Breast epithelium (tissue), 3 donors: ENCODE results near the gene FSTL4.

Experiments
- CTCF ChIP-seq, 3 donors: fragments of 450-650 bp; IDR thresholded peaks; one replicate each; pipeline ENCODE4 v1.5.1; 2016 to 2017; ENCODE audit warnings: antibody characterized with exemption in 3 of 3, mild to moderate bottlenecking in 3 of 3, moderate library complexity in 3 of 3
- POLR2A ChIP-seq: fragments of 450-650 bp; IDR thresholded peaks from one replicate; pipeline ENCODE4 v1.6.1; 2016; ENCODE audit warnings: antibody characterized with exemption, mild to moderate bottlenecking, moderate library complexity
- POLR2AphosphoS5 ChIP-seq, 3 donors: sonication (generic); formaldehyde crosslinking; IDR thresholded peaks; one replicate each; pipeline ENCODE4 v1.6.1; 2017; ENCODE audit warnings: antibody characterized with exemption in 3 of 3

GRCh38 chr5:133469846-133470245 lies 142.5 kb downstream of the FSTL4 start:
- no peak for TF ChIP-seq CTCF (IDR thresholded peaks at IDR 0.05)
- TF ChIP-seq POLR2AphosphoS5 (IDR thresholded peaks at IDR 0.05): no peak
- TF ChIP-seq POLR2A: no peak
